Activated T-cell treated with anti-CD3 and anti-CD28 coated beads, Interleukin-2, amount 50 U/mL, for 72 hours (primary cell): ENCODE measurements around the gene SAPCD1. TPM values are rescaled to one million over a fixed set of nuclear protein-coding genes. Genes with fewer than 3 reads are reported as not detected.

Experiments used
- ATAC-seq, 2 donors: fragments of 150-1000 bp; cut with Tn5 transposase; replicated peaks in 1 of 2; 2 replicates each; pipeline ENCODE4 v1.10.0; 2021; ENCODE audit warnings: moderate library complexity in 2 of 2, mild to moderate bottlenecking in 1 of 2
- DNase-seq, 2 donors: peaks; one replicate each; pipeline ENCODE4 v3.0.0; 2021 to 2022; ENCODE audit warnings: mixed read lengths in 1 of 2
- H3K27ac Mint-ChIP-seq: one replicate; pipeline ENCODE4 v1.8.0; 2022; ENCODE audit warnings: mild to moderate bottlenecking, moderate library complexity, mixed read lengths
- H3K27me3 Mint-ChIP-seq: one replicate; pipeline ENCODE4 v1.8.0; 2022; ENCODE audit warnings: low read depth, mixed read lengths
- H3K36me3 Mint-ChIP-seq, 2 donors: one replicate each; pipeline ENCODE4 v1.8.0; 2022; ENCODE audit warnings: mixed read lengths in 2 of 2, mild to moderate bottlenecking in 1 of 2; ENCODE audit not compliant: insufficient read depth in 2 of 2
- H3K4me1 Mint-ChIP-seq: one replicate; pipeline ENCODE4 v1.8.0; 2022; ENCODE audit warnings: low read depth, mixed read lengths
- H3K4me3 Mint-ChIP-seq, 2 donors: one replicate each; pipeline ENCODE4 v1.8.0; 2022; ENCODE audit warnings: mild to moderate bottlenecking in 2 of 2, mixed read lengths in 2 of 2, moderate library complexity in 2 of 2
- H3K9me3 Mint-ChIP-seq, 2 donors: one replicate each; pipeline ENCODE4 v1.8.0; 2022; ENCODE audit warnings: mixed read lengths in 2 of 2
- total RNA-seq, 2 donors: library from RNA; stranded (reverse); gene quantifications; one replicate each; pipeline ENCODE4 v1.2.3, GENCODE V29; 2022

SAPCD1 gene
- total RNA-seq, result 10 to 100 TPM; 15.7 to 18.0 TPM

DNA sequence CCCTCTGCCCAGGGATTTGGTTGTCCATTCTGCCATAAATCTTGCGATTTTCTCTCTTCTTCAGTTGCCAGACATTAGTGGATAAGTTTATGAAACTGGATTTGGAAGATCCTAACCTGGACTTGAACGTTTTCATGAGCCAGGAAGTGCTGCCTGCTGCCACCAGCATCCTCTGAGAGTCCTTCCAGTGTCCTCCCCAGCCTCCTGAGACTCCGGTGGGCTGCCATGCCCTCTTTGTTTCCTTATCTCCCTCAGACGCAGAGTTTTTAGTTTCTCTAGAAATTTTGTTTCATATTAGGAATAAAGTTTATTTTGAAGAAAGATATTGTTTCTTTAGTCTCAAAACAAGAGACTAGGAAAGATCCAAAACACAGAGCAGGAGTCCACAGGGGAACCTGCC, at the start of gene SAPCD1:
TSS of gene SAPCD1 (plus strand) at position 301 of the 400 bp plus-strand sequence. CDS start 399 bp downstream, outside the sequence.
- H3K27me3 Mint-ChIP-seq, result no peaks in the 10 kb centered on the region

DNA sequence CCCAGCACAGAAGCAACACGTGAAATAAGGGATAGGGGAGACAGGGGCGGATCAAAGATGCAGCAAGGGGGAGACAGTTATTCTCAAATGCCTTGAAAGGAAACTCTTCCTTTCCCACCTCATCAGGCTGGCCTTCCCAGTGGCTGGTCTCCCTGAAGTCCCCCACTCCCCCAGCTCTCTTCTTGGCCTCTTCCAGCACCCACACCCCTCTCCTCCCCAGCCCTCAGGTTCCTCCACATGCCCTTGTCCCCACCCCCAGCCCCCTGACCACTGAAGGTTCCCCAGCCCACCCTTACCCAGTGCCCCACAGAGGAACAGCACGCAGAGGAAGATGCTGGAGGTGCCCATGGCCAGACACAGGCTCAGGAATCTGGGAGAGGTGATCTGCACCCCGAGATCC, 49.0 kb upstream of the SAPCD1 start:
- Mint-ChIP-seq H3K9me3 (no peaks in the 10 kb centered on the region), H3K4me1 (peaks cover 15% of the 10 kb centered on the region), H3K4me3 (no peak overlapping the region), H3K27ac (no peak overlapping the region), H3K27me3 (peaks cover 6% of the 10 kb centered on the region), H3K36me3 (no peaks in the 10 kb centered on the region)
- ATAC-seq, result no peak
- DNase-seq, result no peak

More for the DNA sequence above, at the start of gene SAPCD1:
- no peak for ATAC-seq
- H3K36me3 Mint-ChIP-seq, result peaks cover 8 to 34% of the 10 kb centered on the region in 2 donors
- no peak for DNase-seq
- H3K9me3 Mint-ChIP-seq, result no peaks in the 10 kb centered on the region
- H3K27ac Mint-ChIP-seq, result no peak within 1 kb of the TSS
- H3K4me1 Mint-ChIP-seq, result peaks cover 5% of the 10 kb centered on the region
- H3K4me3 Mint-ChIP-seq, result no peak within 1 kb of the TSS

DNA sequence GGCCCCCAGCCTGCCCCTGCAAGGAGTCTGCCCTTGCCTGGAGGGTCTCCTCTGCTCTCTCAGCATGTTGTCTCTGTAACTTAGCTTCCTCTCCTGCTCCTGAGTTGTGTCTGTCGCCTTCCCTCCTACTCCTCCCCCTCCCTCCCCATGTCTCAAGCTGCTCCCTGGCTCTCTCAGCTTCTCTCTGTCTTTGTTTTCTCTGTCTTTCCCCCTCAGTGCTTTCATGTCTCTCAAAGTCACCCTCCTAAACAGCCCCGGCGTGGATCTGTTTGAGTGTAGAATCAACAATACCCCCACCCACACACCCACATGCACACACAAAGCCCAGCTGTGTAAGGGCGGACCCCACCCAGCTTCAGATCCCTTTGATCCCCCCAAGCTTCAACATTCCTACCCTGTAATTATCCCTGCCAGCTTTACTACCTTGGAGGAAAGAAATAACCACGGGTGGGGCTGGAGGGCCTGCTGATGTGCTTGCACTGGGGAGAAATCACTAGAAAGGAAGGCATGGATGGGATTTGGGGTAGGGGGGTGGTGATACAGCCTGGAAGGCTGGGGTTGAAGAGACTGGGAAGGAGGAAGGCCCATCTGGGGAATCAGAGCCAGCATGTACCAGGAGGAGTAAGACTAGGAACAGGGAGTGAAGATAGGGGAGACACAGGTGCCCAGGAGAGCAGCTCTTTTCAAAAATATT, 48.3 kb upstream of the SAPCD1 start:
- H3K4me1 Mint-ChIP-seq, result peaks cover 15% of the 10 kb centered on the region
- peaks cover 6% of the 10 kb centered on the region for H3K27me3 Mint-ChIP-seq
- no peaks in the 10 kb centered on the region for H3K36me3 Mint-ChIP-seq
- no peak for ATAC-seq
- no peak overlapping the region for H3K4me3 Mint-ChIP-seq
- H3K9me3 Mint-ChIP-seq, result no peaks in the 10 kb centered on the region
- no peak for DNase-seq
- no peak overlapping the region for H3K27ac Mint-ChIP-seq

DNA sequence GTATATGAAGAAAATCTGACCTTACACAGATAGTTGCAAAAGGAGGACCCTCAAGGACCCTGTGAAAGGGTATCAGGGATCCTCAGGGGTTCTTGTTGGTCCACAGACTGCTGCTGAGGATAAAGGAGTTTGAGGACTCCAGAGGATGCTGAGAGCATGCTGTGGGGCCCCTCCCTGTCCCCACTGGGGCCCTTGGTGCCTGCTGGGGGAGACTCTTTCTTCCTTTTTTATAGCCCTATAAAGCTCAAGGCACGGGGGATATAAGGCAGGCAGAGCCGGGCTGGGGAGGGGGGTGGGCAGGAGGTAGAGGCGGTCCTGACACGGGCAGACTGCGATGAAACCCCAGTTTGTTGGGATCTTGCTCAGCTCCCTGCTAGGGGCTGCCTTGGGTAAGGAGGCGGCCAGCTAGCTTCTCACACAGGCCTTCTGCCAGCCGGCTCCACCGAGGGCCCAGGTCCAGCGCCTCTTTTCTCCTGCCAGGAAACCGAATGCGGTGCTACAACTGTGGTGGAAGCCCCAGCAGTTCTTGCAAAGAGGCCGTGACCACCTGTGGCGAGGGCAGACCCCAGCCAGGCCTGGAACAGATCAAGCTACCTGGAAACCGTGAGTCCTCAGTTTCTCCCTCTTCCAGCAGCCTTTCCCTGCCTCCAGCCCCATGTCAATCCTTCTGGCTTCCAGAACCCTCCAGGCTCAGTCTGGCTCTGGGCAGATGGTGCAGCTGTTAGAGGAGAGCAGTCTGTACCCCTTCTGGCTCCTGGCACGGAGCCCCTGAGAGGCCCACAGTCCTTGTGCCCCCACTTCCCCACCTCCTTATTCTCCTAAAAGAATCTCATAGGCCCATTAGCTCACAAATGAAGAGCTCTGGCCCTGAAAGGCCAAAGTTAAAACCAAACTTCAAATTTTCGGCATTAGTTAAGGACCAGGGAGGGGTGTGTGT, 47.2 kb upstream of the SAPCD1 start, which contains the start of gene LY6G6D:
TSS of gene LY6G6D (plus strand) at position 327 of the 937 bp plus-strand sequence. CDS start at position 335, 8 bp downstream.
- ATAC-seq (no peak), DNase-seq (no peak)
- no peak within 1 kb of the TSS for H3K4me3 Mint-ChIP-seq
- H3K27ac Mint-ChIP-seq, result no peak within 1 kb of the TSS
- H3K36me3 Mint-ChIP-seq, result no peaks in the 10 kb centered on the region
- H3K4me1 Mint-ChIP-seq, result peaks cover 15% of the 10 kb centered on the region
- no peaks in the 10 kb centered on the region for H3K9me3 Mint-ChIP-seq
- peaks cover 6% of the 10 kb centered on the region for H3K27me3 Mint-ChIP-seq

DNA sequence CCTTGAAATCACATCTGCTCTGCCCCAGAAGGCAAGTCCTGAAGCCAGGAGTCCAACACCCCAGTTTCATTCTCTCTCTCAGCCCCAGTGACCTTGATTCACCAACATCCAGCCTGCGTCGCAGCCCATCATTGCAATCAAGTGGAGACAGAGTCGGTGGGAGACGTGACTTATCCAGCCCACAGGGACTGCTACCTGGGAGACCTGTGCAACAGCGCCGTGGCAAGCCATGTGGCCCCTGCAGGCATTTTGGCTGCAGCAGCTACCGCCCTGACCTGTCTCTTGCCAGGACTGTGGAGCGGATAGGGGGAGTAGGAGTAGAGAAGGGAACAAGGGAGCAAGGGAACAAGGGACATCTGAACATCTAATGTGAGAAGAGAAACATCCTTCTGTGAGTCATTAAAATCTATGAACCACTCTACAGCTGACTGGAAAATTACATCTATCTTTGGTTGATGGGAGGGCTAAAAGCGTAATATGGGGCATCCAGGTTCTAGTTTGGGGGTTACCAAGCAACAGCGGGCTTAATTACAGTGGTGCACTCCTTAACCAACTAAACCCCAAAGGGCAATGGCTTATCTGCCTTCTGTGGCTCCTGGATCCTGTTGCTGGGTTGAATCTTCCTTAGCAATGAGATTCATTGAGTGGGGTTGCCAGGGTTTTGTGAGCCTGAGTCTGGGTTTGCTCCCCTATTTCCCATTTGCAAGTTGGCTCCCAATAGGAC, 44.8 kb upstream of the SAPCD1 start:
- ATAC-seq, result no peak
- H3K27ac Mint-ChIP-seq, result no peak overlapping the region
- H3K4me1 Mint-ChIP-seq, result peaks cover 11% of the 10 kb centered on the region
- no peaks in the 10 kb centered on the region for H3K36me3 Mint-ChIP-seq
- H3K4me3 Mint-ChIP-seq, result no peak overlapping the region
- H3K27me3 Mint-ChIP-seq, result peaks cover 6% of the 10 kb centered on the region
- DNase-seq, result no peak
- H3K9me3 Mint-ChIP-seq, result no peaks in the 10 kb centered on the region

DNA sequence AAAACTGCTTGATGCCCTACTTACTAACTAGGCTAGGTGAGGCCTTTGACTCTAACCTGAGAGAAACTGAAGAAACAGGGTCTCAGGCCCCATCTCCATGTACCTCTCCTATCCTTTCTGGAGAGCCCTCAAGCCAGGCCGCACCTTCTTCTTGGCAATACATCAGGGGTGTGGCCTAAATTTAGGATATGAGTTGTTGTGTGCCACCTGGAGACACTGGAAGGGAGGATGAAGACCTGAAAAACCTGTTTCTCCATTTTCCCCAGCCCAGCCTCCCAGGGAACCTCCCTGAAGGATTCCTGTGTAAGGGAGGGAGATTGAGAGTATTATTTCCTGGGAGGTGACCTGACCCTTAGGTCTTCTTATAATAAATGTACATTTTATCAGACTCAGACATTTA, 44.2 kb upstream of the SAPCD1 start:
- no peak for ATAC-seq
- Mint-ChIP-seq H3K36me3 (no peaks in the 10 kb centered on the region), H3K9me3 (no peaks in the 10 kb centered on the region), H3K4me1 (peaks cover 13% of the 10 kb centered on the region), H3K27me3 (peaks cover 6% of the 10 kb centered on the region), H3K4me3 (no peak overlapping the region), H3K27ac (no peak overlapping the region)
- no peak for DNase-seq

DNA sequence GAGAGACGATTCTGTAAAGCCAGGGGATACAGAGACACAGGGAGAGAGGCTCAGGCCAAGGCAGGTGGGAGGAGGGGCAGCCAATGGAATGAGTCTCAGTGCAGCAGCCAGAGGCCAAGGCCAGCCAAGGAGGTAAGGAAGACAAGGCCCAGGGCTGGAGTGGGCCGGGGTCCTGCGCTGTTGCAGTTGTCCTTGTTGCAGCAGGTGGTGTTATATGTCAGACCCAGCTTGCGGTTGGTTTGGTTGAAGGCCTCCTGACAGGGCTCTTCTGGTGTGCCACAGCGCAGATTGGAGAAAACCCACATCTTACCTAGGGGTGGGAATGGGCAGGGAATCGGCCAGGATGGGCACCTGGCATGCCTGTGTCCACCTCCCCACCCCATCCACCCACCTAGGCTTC, 43.5 kb upstream of the SAPCD1 start:
- no peak for ATAC-seq
- no peak for DNase-seq
- Mint-ChIP-seq H3K4me3 (no peak overlapping the region), H3K27me3 (peaks cover 3% of the 10 kb centered on the region), H3K4me1 (peaks cover 13% of the 10 kb centered on the region), H3K9me3 (no peaks in the 10 kb centered on the region), H3K27ac (no peak overlapping the region), H3K36me3 (no peaks in the 10 kb centered on the region)

DNA sequence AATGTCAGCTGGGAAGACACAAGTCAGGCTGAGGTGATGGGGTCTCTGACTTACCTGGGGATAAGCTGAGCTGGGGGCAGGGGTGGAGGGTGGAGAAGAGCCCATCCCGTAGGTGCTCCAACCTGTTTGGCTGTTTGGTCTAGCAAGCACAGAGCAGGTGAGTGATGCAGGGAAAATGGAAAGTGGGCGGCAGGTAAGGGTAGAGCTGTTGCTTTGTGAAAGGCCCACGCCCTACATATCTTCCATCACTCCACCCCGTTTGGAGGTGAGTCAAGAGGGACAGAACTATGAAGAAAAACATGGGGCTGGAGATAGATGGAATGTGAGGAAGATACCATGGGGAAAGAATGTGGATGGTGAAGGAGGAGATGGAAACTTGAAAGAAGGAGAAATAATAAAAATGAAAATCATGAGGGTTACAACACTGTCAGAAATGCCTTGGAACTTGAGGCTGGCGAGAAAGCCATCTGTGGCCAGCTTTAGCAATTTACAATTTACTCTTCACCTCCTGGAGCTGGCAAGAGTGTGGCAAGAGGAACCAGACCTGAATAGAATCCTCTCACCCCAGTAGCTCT, 42.2 kb upstream of the SAPCD1 start:
- Mint-ChIP-seq H3K27ac (no peak overlapping the region), H3K4me3 (no peak overlapping the region), H3K9me3 (no peaks in the 10 kb centered on the region), H3K27me3 (no peaks in the 10 kb centered on the region), H3K4me1 (peaks cover 9% of the 10 kb centered on the region), H3K36me3 (no peaks in the 10 kb centered on the region)
- ATAC-seq, result no peak
- DNase-seq, result no peak

DNA sequence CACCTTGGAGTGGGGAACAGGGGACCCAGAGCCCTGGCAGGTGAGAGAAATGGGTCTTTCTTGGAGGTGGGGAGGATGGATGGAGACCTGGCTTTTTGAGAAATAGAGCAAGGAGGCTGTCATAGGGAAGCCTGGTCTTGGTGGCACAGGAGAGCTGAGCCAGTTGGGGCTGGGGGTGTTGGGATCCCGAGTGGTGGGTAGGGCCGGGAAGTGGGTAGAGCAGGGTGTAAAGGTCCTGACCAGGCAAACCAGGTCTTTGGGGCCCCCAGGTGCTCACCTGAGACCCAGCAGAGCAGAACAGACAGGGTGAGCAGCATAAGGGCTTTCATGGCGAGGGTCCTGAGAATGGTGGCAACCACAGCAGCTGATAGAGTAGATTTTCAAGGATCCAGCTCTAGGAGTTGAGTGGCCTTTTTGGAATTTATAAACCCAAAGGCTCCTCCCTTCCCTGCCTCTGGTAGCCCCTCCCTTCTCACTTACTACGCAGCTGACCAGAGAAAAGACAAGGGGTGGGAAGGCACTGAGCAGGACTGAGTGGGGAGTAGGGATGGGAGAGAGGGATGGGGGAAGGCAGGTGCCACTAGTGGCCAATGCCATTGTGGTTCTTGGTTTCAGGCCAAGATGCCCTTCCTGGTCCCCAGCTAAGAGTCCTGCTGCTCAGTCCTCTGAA, 41.0 kb upstream of the SAPCD1 start, which contains the start of gene LY6G6C:
TSS of gene LY6G6C (minus strand) at position 396 of the 670 bp plus-strand sequence. CDS start at position 329, 67 bp downstream.
- Mint-ChIP-seq H3K4me1 (peaks cover 21% of the 10 kb centered on the region), H3K4me3 (no peak within 1 kb of the TSS), H3K9me3 (no peaks in the 10 kb centered on the region), H3K27me3 (no peaks in the 10 kb centered on the region), H3K27ac (no peak within 1 kb of the TSS), H3K36me3 (peaks cover 0 to 2% of the 10 kb centered on the region in 2 donors)
- DNase-seq (no peak), ATAC-seq (no peak)

DNA sequence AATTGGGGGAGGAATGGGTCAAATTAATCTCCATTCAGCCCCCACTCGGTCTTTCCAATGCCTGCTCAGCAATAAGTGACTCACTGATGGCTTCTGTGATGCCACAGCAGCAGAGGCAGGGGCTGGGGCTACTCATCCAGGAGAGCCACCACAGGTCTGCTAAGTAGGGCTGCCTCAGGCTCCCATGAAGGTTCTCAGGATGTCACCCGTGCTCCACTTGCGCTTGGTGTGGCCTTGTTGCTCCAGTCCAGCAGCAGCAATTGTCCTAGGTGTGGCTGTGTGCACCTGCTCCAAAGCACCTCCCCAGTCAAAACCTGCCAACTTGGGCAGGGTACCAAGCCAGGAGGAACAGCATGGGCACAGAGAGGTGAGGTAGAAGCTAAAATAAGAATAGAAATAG, 40.3 kb upstream of the SAPCD1 start:
- DNase-seq (no peak), ATAC-seq (no peak)
- Mint-ChIP-seq H3K4me3 (no peak overlapping the region), H3K27ac (no peak overlapping the region), H3K9me3 (no peaks in the 10 kb centered on the region), H3K36me3 (peaks cover 0 to 2% of the 10 kb centered on the region in 2 donors), H3K27me3 (no peaks in the 10 kb centered on the region), H3K4me1 (peaks cover 28% of the 10 kb centered on the region)

DNA sequence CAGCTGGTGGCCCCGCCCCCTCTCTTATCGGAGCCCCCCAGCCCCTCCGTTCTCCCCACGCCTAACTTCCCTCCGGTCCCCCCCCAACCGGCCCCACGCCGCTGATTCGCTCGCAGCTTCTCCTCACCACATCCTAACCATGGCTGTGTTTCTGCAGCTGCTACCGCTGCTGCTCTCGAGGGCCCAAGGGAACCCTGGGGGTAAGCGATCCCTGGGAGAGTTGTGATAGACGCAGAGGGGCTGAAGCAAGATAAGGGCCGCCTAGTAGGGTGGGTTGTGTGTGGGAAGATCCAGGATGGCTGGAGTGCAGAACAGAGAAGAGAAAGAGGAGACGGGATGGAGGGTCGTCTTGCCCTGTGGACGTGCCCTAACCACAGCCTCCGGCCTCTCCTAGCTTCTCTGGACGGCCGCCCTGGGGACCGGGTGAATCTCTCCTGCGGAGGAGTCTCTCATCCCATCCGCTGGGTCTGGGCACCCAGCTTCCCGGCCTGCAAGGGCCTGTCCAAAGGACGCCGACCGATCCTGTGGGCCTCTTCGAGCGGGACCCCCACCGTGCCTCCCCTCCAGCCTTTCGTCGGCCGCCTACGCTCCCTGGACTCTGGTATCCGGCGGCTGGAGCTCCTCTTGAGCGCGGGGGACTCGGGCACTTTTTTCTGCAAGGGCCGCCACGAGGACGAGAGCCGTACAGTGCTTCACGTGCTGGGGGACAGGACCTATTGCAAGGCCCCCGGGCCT, 39.0 kb upstream of the SAPCD1 start, which contains the start of gene MPIG6B:
TSS of gene MPIG6B (plus strand) at position 129 of the 735 bp plus-strand sequence. CDS start at position 140, 11 bp downstream.
- no peaks in the 10 kb centered on the region for H3K9me3 Mint-ChIP-seq
- ATAC-seq (no peak), DNase-seq (no peak)
- no peak within 1 kb of the TSS for H3K27ac Mint-ChIP-seq
- peaks cover 0 to 2% of the 10 kb centered on the region in 2 donors for H3K36me3 Mint-ChIP-seq
- H3K4me3 Mint-ChIP-seq, result no peak within 1 kb of the TSS
- no peaks in the 10 kb centered on the region for H3K27me3 Mint-ChIP-seq
- H3K4me1 Mint-ChIP-seq, result peaks cover 37% of the 10 kb centered on the region
